Smooth muscle cell (in vitro differentiated cells): ENCODE results near the gene CCDC110. TPM values are rescaled to one million over a fixed set of nuclear protein-coding genes. Genes with fewer than 3 reads are reported as not detected.

Source experiments
- DNase-seq: peaks from one replicate; lab custom pipeline; 2025; ENCODE audit not compliant: unreplicated experiment; lab: John Stamatoyannopoulos, UW
- H2AFZ ChIP-seq: fragments of 200-600 bp; sonication (generic); 2 replicates; pipeline ENCODE4 v1.6.0; 2016; ENCODE audit warnings: antibody characterized with exemption, low read depth, mild to moderate bottlenecking
- H3F3A ChIP-seq: fragments of 200-600 bp; sonication (generic); 2 replicates; pipeline ENCODE4 v1.6.0; 2017; ENCODE audit warnings: antibody characterized with exemption, low read depth
- H3K27ac ChIP-seq: fragments of 200-600 bp; sonication (generic); 2 replicates; pipeline ENCODE4 v1.5.1; 2016; ENCODE audit warnings: low read depth, mild to moderate bottlenecking
- H3K27me3 ChIP-seq: fragments of 200-600 bp; sonication (generic); 2 replicates; pipeline ENCODE4 v1.6.1; 2016; ENCODE audit warnings: low read depth, mild to moderate bottlenecking
- H3K36me3 ChIP-seq: fragments of 200-600 bp; sonication (generic); 2 replicates; pipeline ENCODE4 v1.5.1; 2016; ENCODE audit warnings: low read depth
- H3K4me1 ChIP-seq: fragments of 200-600 bp; sonication (generic); 2 replicates; pipeline ENCODE4 v1.5.1; 2016; ENCODE audit warnings: low read depth
- H3K4me2 ChIP-seq: fragments of 200-600 bp; sonication (generic); 2 replicates; pipeline ENCODE4 v1.6.0; 2016; ENCODE audit warnings: mild to moderate bottlenecking
- H3K4me3 ChIP-seq: fragments of 200-600 bp; sonication (generic); 2 replicates; pipeline ENCODE4 v1.5.1; 2016; ENCODE audit warnings: mild to moderate bottlenecking
- H3K79me2 ChIP-seq: fragments of 200-600 bp; sonication (generic); 2 replicates; pipeline ENCODE4 v1.6.0; 2016; ENCODE audit warnings: low read depth, mild to moderate bottlenecking
- H3K9ac ChIP-seq: fragments of 200-600 bp; sonication (generic); 2 replicates; pipeline ENCODE4 v1.6.0; 2016; ENCODE audit warnings: low read depth
- H3K9me3 ChIP-seq: fragments of 200-600 bp; sonication (generic); replicated peaks from 2 replicates; pipeline ENCODE4 v1.5.1; 2016; ENCODE audit warnings: low read depth
- H4K20me1 ChIP-seq: fragments of 200-600 bp; sonication (generic); 2 replicates; pipeline ENCODE4 v1.6.0; 2016; ENCODE audit warnings: low read depth
- CTCF ChIP-seq: fragments of 200-600 bp; sonication (generic); IDR thresholded peaks from 2 replicates; pipeline ENCODE4 v1.5.1; 2017; ENCODE audit warnings: borderline replicate concordance, mild to moderate bottlenecking, antibody characterized with exemption; ENCODE audit not compliant: insufficient read depth, poor library complexity, severe bottlenecking
- WGBS: methylation state at CpG from one replicate; pipeline ENCODE4 v1.1.7; 2016; ENCODE audit warnings: low lambda C conversion rate; 5-methylcytosine and 5-hydroxymethylcytosine counted together
- polyA plus RNA-seq: library from polyadenylated mRNA; unstranded; fragments of >200 nt; fragmentation: Nextera tagmentation; extraction: Ambion mirVana; gene quantifications from 2 replicates; pipeline ENCODE4 v1.2.1, GENCODE V29; 2016
- small RNA-seq: library from RNA; depleted of rRNA; stranded (forward); fragments of <200 nt; gene quantifications from one replicate; pipeline ENCODE3, GENCODE V24; 2014
- total RNA-seq: library from RNA; depleted of rRNA; stranded (reverse); fragments of >200 nt; gene quantifications from 2 replicates; pipeline ENCODE4 v1.2.3, GENCODE V29; 2014

The CCDC110 gene
- total and polyA plus RNA-seq, 2 experiments from 2014 or later = 2.3 to 2.5 TPM

GRCh38 chr4:185395956-185396723, 75.4 kb downstream of the CCDC110 start:
- DNase-seq = peak; percentile 93
- peak overlapping the region; percentile 63 for H2AFZ ChIP-seq
- no peak for TF ChIP-seq CTCF
- H3K27ac ChIP-seq = peak overlapping the region; percentile 94
- no peaks in the 10 kb centered on the region for H3K79me2 ChIP-seq
- H3K4me2 ChIP-seq = peak overlapping the region; percentile 95
- H4K20me1 ChIP-seq = no peaks in the 10 kb centered on the region
- H3K36me3 ChIP-seq = peaks cover 16% of the 10 kb centered on the region
- H3K27me3 ChIP-seq = no peaks in the 10 kb centered on the region
- WGBS = 1% methylated on average over 94 of the region's 98 CpGs
- H3K9ac ChIP-seq = peak overlapping the region; percentile 71
- peaks cover 25% of the 10 kb centered on the region for H3K4me1 ChIP-seq
- peak overlapping the region; percentile 70 for H3K4me3 ChIP-seq
- peaks cover 14% of the 10 kb centered on the region for H3F3A ChIP-seq
- H3K9me3 ChIP-seq = no peaks in the 10 kb centered on the region

GRCh38 chr4:185395238-185395955, 76.1 kb downstream of the CCDC110 start, which contains the start of gene LRP2BP:
Gene LRP2BP (minus strand): TSS chr4:185395924. CDS start chr4:185378186, 17,738 bp downstream.
- no peaks in the 10 kb centered on the region for H4K20me1 ChIP-seq
- H3K27ac ChIP-seq = peak within 1 kb of the TSS; percentile 94
- peaks cover 25% of the 10 kb centered on the region for H3K4me1 ChIP-seq
- H2AFZ ChIP-seq = peak within 1 kb of the TSS; percentile 63
- H3F3A ChIP-seq = peaks cover 14% of the 10 kb centered on the region
- H3K79me2 ChIP-seq = no peaks in the 10 kb centered on the region
- peak within 1 kb of the TSS; percentile 70 for H3K4me3 ChIP-seq
- no peak for TF ChIP-seq CTCF
- peaks cover 10% of the 10 kb centered on the region for H3K36me3 ChIP-seq
- DNase-seq = no peak
- peak within 1 kb of the TSS; percentile 71 for H3K9ac ChIP-seq
- peak within 1 kb of the TSS; percentile 95 for H3K4me2 ChIP-seq
- H3K9me3 ChIP-seq = no peaks in the 10 kb centered on the region
- H3K27me3 ChIP-seq = no peaks in the 10 kb centered on the region
- WGBS = 55% methylated on average over 12 of the region's 12 CpGs

Small RNA genes within 50 kb of the gene (small RNA-seq; reads per million reads assigned to genes)
- not detected for gene RF00019

Other genes with a start within 250 kb of the CCDC110 start
- gene LRP2BP, start 75.8 kb downstream of the CCDC110 start, total RNA-seq = 1.4 and 2.4 TPM in 2 replicates
- gene LRP2BP, start 75.8 kb downstream of the CCDC110 start, polyA plus RNA-seq = 0.48 and 1.3 TPM in 2 replicates
- gene ANKRD37, start 74.9 kb downstream of the CCDC110 start, total RNA-seq = 10.4 and 17.9 TPM in 2 replicates
- gene ANKRD37, start 74.9 kb downstream of the CCDC110 start, polyA plus RNA-seq = 15.5 and 19.8 TPM in 2 replicates
- 36.6 and 45.8 TPM in 2 replicates for gene UFSP2, start 45.8 kb downstream of the CCDC110 start, total RNA-seq
- gene UFSP2, start 45.8 kb downstream of the CCDC110 start, polyA plus RNA-seq = 49.7 and 65.0 TPM in 2 replicates
- gene PDLIM3, start 63.8 kb upstream of the CCDC110 start, total RNA-seq = 691 and 781 TPM in 2 replicates
- 309 and 356 TPM in 2 replicates for gene PDLIM3, start 63.8 kb upstream of the CCDC110 start, polyA plus RNA-seq